HG03460 (cell line): ENCODE measurements around the gene MVB12A.

Source experiments
- ATAC-seq: cut with Tn5 transposase; IDR thresholded peaks from one replicate; pipeline ENCODE4 v1.9.1; 2021; ENCODE audit not compliant: unreplicated experiment

Gene MVB12A

GRCh38 chr19:17470068-17470841, 50.4 kb downstream of the MVB12A start, which contains the start of gene SLC27A1:
TSS of gene SLC27A1 (plus strand) at chr19:17470524. CDS start at chr19:17470541, 17 bp downstream.
- ATAC-seq, result peak; percentile 80

- no peak for ATAC-seq
Observed at GRCh38 chr19:17471410-17472125, 51.7 kb downstream of the MVB12A start.

- no peak for ATAC-seq
Observed at GRCh38 chr19:17473041-17473440, 53.2 kb downstream of the MVB12A start.
